ENCODE measurements around the gene CCDC57. TPM values are rescaled to one million over a fixed set of nuclear protein-coding genes. Genes with fewer than 3 reads are reported as not detected.

CCDC57 gene
- polyA plus RNA-seq, 1 donor, result 31.7 TPM

GRCh38 chr17:82246365-82247181, 33.9 kb upstream of the CCDC57 start:
- no peak for DNase-seq (ENCODE audit: low read depth)

GRCh38 chr17:82246040-82246364, 33.4 kb upstream of the CCDC57 start:
- no peak for DNase-seq (ENCODE audit: low read depth)

GRCh38 chr17:82245134-82246039, 32.7 kb upstream of the CCDC57 start:
- DNase-seq (ENCODE audit: low read depth), result no peak

GRCh38 chr17:82244413-82245133, 31.9 kb upstream of the CCDC57 start:
- no peak for DNase-seq (ENCODE audit: low read depth)

GRCh38 chr17:82243648-82244412, 31.2 kb upstream of the CCDC57 start:
- DNase-seq (ENCODE audit: low read depth), result no peak

- DNase-seq (ENCODE audit: low read depth), result no peak
Measured at GRCh38 chr17:82242977-82243647, 30.5 kb upstream of the CCDC57 start.

- DNase-seq (ENCODE audit: low read depth), result no peak
Measured at GRCh38 chr17:82242698-82242976, 30.0 kb upstream of the CCDC57 start.

GRCh38 chr17:82241926-82242697, 29.5 kb upstream of the CCDC57 start:
- no peak for DNase-seq (ENCODE audit: low read depth)

- DNase-seq (ENCODE audit: low read depth), result no peak
Measured at GRCh38 chr17:82241183-82241925, 28.7 kb upstream of the CCDC57 start.

GRCh38 chr17:82240506-82241182, 28.0 kb upstream of the CCDC57 start:
- no peak for DNase-seq (ENCODE audit: low read depth)

GRCh38 chr17:82239926-82240505, 27.4 kb upstream of the CCDC57 start:
- DNase-seq (ENCODE audit: low read depth), result no peak

GRCh38 chr17:82239401-82239925, 26.8 kb upstream of the CCDC57 start:
- DNase-seq (ENCODE audit: low read depth), result no peak

GRCh38 chr17:82238472-82239201, 26.0 kb upstream of the CCDC57 start:
- DNase-seq (ENCODE audit: low read depth), result no peak

- DNase-seq (ENCODE audit: low read depth), result no peak
Measured at GRCh38 chr17:82237746-82238471, 25.3 kb upstream of the CCDC57 start.

GRCh38 chr17:82237083-82237745, 24.6 kb upstream of the CCDC57 start:
- DNase-seq (ENCODE audit: low read depth), result no peak

Data from forelimb muscle (tissue), 1 donor.